Stimulated activated effector memory CD8-positive, alpha-beta T cell treated with anti-CD3 and anti-CD28 coated beads, Interleukin-12 subunit alpha, Interleukin-12 subunit beta, amount 100 ng/mL, for 72 hours (primary cell): ENCODE measurements around the gene PCBP3.

Experiments used
- ATAC-seq: fragments of 150-1000 bp; cut with Tn5 transposase; 2 replicates; pipeline ENCODE4 v1.10.0; 2021
- DNase-seq, 2 donors: peaks; one replicate each; pipeline ENCODE4 v3.0.0; 2021 to 2022; ENCODE audit warnings: low spot score in 2 of 2
- H3K27ac Mint-ChIP-seq: one replicate; pipeline ENCODE4 v1.8.0; 2022; ENCODE audit warnings: mild to moderate bottlenecking, mixed read lengths
- H3K36me3 Mint-ChIP-seq: one replicate; pipeline ENCODE4 v1.8.0; 2022; ENCODE audit warnings: mild to moderate bottlenecking, mixed read lengths
- H3K4me1 Mint-ChIP-seq: one replicate; pipeline ENCODE4 v1.8.0; 2022; ENCODE audit warnings: mixed read lengths
- H3K4me3 Mint-ChIP-seq: one replicate; pipeline ENCODE4 v1.8.0; 2022; ENCODE audit warnings: mild to moderate bottlenecking, mixed read lengths
- H3K9me3 Mint-ChIP-seq: one replicate; pipeline ENCODE4 v1.8.0; 2022; ENCODE audit warnings: mixed read lengths

Gene PCBP3

GRCh38 chr21:45780647-45781046, 137.1 kb downstream of the PCBP3 start:
- Mint-ChIP-seq H3K27ac (no peak overlapping the region), H3K4me1 (no peaks in the 10 kb centered on the region), H3K36me3 (no peaks in the 10 kb centered on the region), H3K9me3 (peaks cover 21% of the 10 kb centered on the region), H3K4me3 (no peak overlapping the region)
- DNase-seq: peak in 1 of 2 donors; percentile 30
- no peak for ATAC-seq

DNA sequence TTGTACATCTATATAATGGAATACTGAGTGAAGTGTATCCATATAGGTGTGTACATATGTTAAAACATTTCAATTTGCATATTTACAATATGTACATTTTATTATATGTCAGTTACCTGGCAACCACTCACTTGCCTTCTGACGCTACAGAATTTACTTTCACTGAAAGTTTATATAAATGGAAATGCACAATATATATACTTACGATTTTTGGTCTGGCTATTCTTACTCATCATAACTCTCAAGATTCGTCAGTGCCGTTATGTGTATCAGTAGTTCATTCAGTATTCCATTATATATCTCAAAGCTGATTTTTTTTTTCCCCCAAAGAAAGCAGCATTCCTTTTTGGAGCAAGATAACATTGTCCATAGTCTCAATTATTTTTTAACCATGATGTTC, 138.2 kb downstream of the PCBP3 start:
- H3K36me3 Mint-ChIP-seq: no peaks in the 10 kb centered on the region
- no peak overlapping the region for H3K4me3 Mint-ChIP-seq
- no peak overlapping the region for H3K27ac Mint-ChIP-seq
- H3K9me3 Mint-ChIP-seq: peaks cover 16% of the 10 kb centered on the region
- no peak for ATAC-seq
- no peak for DNase-seq
- H3K4me1 Mint-ChIP-seq: no peaks in the 10 kb centered on the region

GRCh38 chr21:45786660-45787059, 143.1 kb downstream of the PCBP3 start:
- no peak for ATAC-seq
- Mint-ChIP-seq H3K9me3 (no peaks in the 10 kb centered on the region), H3K4me1 (no peaks in the 10 kb centered on the region), H3K36me3 (no peaks in the 10 kb centered on the region), H3K27ac (no peak overlapping the region), H3K4me3 (no peak overlapping the region)
- no peak for DNase-seq

DNA sequence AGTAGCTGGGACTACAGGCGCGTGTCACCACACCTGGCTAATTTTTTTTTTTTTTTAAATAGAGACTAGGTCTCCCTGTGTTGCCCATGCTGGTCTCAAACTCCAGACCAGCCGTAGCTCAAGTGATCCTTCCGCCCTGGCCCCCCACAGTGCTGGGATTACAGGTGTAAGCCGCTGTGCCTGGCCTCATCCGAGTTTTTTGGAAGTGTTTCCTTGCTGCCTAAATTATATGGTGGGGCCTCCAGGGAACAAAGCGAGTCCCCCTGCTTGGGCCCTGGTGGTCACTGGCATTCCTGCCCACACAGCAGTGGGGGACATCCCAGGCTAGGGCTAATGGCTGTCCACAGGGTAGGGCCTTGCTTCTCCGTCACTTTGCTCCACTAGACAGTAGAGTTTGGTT, 143.8 kb downstream of the PCBP3 start:
- Mint-ChIP-seq H3K4me3 (no peak overlapping the region), H3K27ac (no peak overlapping the region), H3K4me1 (no peaks in the 10 kb centered on the region), H3K9me3 (no peaks in the 10 kb centered on the region), H3K36me3 (no peaks in the 10 kb centered on the region)
- no peak for ATAC-seq
- DNase-seq: peak in 1 of 2 donors; percentile 30

GRCh38 chr21:45788198-45788597, 144.7 kb downstream of the PCBP3 start:
- H3K36me3 Mint-ChIP-seq: no peaks in the 10 kb centered on the region
- ATAC-seq: no peak
- H3K9me3 Mint-ChIP-seq: no peaks in the 10 kb centered on the region
- H3K4me3 Mint-ChIP-seq: no peak overlapping the region
- DNase-seq: no peak
- no peaks in the 10 kb centered on the region for H3K4me1 Mint-ChIP-seq
- no peak overlapping the region for H3K27ac Mint-ChIP-seq

DNA sequence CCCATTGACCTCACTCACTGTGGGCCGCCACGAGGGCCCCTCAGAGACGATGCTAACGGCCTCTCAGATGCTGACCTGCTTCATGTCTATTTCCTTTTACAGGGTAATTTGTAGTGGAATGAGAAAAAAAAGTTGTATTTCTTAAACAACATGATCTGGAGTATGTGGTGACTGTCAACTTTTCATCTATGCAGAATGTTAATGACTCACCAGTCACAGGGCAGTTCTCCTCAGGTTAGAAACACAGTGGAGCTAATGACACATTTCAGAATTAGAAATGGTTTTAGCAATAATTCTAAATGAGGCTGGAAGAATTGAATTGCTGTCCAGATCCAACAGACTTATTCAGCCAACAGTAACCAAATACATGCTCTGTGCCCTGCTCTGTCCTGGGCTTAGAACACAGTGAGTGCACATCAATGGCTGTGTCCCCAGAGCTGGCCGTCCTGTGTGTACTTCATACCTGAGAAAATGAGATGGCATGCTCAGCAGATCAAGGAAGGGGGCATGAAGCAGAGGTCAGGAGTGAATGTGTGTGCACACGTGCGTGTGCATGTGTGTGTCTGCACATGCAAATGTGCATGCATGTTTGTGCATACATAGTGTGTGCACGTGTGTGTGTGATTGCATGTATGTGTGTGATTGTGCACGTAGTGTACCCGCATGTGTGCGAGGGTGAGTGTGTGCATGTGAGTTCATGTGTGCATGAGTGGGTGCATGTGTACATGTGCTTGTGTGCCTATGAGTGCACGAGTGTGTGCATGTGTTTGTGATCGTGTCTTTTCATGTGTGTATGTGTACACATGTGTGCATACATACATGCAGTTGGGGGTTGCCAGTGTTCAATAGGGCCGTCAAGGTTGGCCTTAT, 145.3 kb downstream of the PCBP3 start:
- DNase-seq (no peak), ATAC-seq (no peak)
- Mint-ChIP-seq H3K4me3 (no peak overlapping the region), H3K4me1 (no peaks in the 10 kb centered on the region), H3K27ac (no peak overlapping the region), H3K36me3 (no peaks in the 10 kb centered on the region), H3K9me3 (no peaks in the 10 kb centered on the region)

- no peaks in the 10 kb centered on the region for H3K4me1 Mint-ChIP-seq
- H3K36me3 Mint-ChIP-seq: no peaks in the 10 kb centered on the region
- H3K4me3 Mint-ChIP-seq: no peak overlapping the region
- no peak for DNase-seq
- no peak overlapping the region for H3K27ac Mint-ChIP-seq
- ATAC-seq: no peak
- no peaks in the 10 kb centered on the region for H3K9me3 Mint-ChIP-seq
Measured at GRCh38 chr21:45790427-45790826, 146.9 kb downstream of the PCBP3 start.

- Mint-ChIP-seq H3K4me1 (no peaks in the 10 kb centered on the region), H3K9me3 (no peaks in the 10 kb centered on the region), H3K4me3 (no peak overlapping the region), H3K36me3 (no peaks in the 10 kb centered on the region), H3K27ac (no peak overlapping the region)
- DNase-seq (no peak), ATAC-seq (no peak)
Measured at GRCh38 chr21:45791562-45792418, 148.3 kb downstream of the PCBP3 start.

GRCh38 chr21:45792682-45793383, 149.3 kb downstream of the PCBP3 start:
- H3K4me3 Mint-ChIP-seq: no peak overlapping the region
- DNase-seq (no peak), ATAC-seq (no peak)
- H3K27ac Mint-ChIP-seq: no peak overlapping the region
- no peaks in the 10 kb centered on the region for H3K4me1 Mint-ChIP-seq
- no peaks in the 10 kb centered on the region for H3K9me3 Mint-ChIP-seq
- H3K36me3 Mint-ChIP-seq: no peaks in the 10 kb centered on the region

DNA sequence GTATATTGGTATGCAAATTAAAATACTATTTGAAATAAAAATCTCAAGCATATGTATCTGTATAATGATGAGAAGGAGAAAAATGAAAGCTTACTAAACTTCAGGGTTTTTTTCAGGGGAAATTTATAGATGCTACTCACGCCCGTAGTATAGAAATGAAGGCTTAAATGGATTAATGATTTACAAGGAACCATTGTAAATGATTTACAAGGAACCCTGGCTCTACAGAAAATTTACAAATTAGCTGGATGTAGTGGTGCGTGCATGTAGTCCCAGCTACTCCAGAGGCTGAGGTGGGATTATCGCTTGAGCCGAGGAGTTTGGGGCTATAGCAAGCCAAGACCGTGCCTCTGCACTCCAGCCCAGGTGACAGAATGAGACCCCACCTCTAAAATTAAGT, 150.5 kb downstream of the PCBP3 start:
- Mint-ChIP-seq H3K27ac (no peak overlapping the region), H3K4me3 (no peak overlapping the region), H3K4me1 (no peaks in the 10 kb centered on the region), H3K36me3 (no peaks in the 10 kb centered on the region), H3K9me3 (no peaks in the 10 kb centered on the region)
- no peak for ATAC-seq
- no peak for DNase-seq

- ATAC-seq: no peak
- Mint-ChIP-seq H3K4me1 (no peaks in the 10 kb centered on the region), H3K27ac (no peak overlapping the region), H3K9me3 (no peaks in the 10 kb centered on the region), H3K4me3 (no peak overlapping the region), H3K36me3 (no peaks in the 10 kb centered on the region)
- no peak for DNase-seq
Measured at GRCh38 chr21:45796003-45796402, 152.5 kb downstream of the PCBP3 start.

GRCh38 chr21:45797338-45797737, 153.8 kb downstream of the PCBP3 start:
- Mint-ChIP-seq H3K27ac (no peak overlapping the region), H3K36me3 (no peaks in the 10 kb centered on the region), H3K4me1 (no peaks in the 10 kb centered on the region), H3K9me3 (no peaks in the 10 kb centered on the region), H3K4me3 (no peak overlapping the region)
- DNase-seq (no peak), ATAC-seq (no peak)

DNA sequence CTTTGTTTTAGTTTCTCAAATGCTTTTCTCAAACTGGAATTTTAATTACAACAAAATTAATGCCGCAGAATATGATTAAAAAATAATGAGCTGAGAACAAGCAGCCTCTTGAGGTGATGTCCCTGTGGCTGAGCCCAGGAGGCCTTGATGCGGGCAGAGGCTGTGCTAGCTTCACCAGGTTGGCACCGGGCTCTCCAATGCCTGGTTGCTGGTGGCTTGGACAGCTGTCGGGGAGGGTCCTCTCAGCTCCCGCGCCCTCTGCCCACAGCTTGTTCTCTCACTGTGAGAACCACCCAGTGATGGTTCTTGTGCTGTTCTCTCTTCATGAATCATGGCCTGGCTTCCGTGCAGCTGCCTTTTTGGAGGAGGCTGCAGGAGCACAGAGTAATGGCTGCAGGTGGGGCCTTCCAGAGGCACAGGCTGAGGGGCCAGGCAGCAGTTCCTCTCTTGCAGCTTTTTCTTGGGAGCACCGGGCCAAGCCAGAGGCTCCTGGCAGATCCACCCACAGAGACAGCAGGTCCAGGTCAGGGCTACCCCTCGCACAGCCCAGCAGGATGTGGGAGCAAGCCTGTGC, 156.3 kb downstream of the PCBP3 start:
- H3K27ac Mint-ChIP-seq: no peak overlapping the region
- DNase-seq (peak in 1 of 2 donors; percentile 40), ATAC-seq (no peak)
- H3K9me3 Mint-ChIP-seq: no peaks in the 10 kb centered on the region
- H3K4me3 Mint-ChIP-seq: no peak overlapping the region
- no peaks in the 10 kb centered on the region for H3K4me1 Mint-ChIP-seq
- no peaks in the 10 kb centered on the region for H3K36me3 Mint-ChIP-seq

DNA sequence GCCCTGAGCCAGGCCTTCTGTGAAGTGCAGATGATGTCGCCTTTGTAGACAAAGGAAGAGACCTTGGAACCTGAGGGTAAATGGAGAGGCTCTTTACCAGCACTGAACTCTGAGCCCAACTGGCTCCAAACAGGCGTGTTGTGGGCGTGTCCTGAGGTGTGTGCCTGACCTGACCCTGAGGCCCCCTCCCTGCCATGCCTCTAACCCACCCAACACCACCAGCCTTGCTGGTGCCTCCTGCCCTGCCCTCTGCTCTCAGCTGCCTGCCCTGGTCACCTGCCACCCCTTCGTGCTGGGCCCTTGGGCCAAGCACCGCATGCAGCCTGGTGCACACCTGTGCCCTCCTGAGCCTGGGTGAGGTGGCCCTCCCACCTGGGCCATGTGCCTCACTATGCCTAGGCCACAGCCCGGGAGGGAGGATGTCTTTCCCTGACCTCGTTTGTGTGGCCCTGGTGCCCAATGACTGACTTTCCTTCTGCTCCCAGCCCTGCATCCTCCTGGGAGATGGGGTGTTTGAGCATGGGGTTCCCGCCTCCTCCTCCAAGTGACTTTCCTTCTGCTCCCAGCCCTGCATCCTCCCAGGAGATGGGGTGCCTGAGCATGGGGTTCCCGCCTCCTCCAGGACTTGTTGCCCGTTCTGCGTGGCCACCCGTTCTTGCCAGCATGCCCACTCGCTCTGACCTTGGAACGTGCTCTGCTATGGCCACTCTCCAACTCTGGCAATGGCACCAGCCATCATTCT, 157.0 kb downstream of the PCBP3 start:
- no peak for ATAC-seq

More for the DNA sequence above, 157.0 kb downstream of the PCBP3 start:
- H3K4me1 Mint-ChIP-seq: no peaks in the 10 kb centered on the region
- peak in 1 of 2 donors; percentile 42 for DNase-seq
- no peaks in the 10 kb centered on the region for H3K9me3 Mint-ChIP-seq
- H3K4me3 Mint-ChIP-seq: no peak overlapping the region
- H3K36me3 Mint-ChIP-seq: no peaks in the 10 kb centered on the region
- H3K27ac Mint-ChIP-seq: no peak overlapping the region
